HL-60/S4 (cell line): Measurements from ENCODE around the gene ANKS6.

Experiments
- in situ Hi-C: fragments of 300-500 bp; cut with MboI; formaldehyde crosslinking; loops from 2 replicates; pipeline ENCODE4 v1.14.3; 2022; ENCODE audit warnings: low sequenced_read_pairs

ANKS6 gene

GRCh38 chr9:98796364-98797101 lies at the start of gene ANKS6:
Gene ANKS6 (minus strand): TSS chr9:98796555. CDS start chr9:98796491, 64 bp downstream.
- in situ Hi-C loops = no loop called here

- in situ Hi-C loops = loop anchor here (5.0 kb wide), 1 partner anchor 151 kb away; no protein-coding TSS in a partner anchor
These were observed 49.7 kb upstream of the ANKS6 start for GRCh38 chr9:98846081-98846480.

GRCh38 chr9:98842510-98842909 lies 46.2 kb upstream of the ANKS6 start:
- in situ Hi-C loops = no loop called here

- in situ Hi-C loops = no loop called here
These were observed 43.4 kb upstream of the ANKS6 start for GRCh38 chr9:98839724-98840123.

GRCh38 chr9:98838868-98839565 lies 42.7 kb upstream of the ANKS6 start:
- in situ Hi-C loops = no loop called here

GRCh38 chr9:98838155-98838867 lies 42.0 kb upstream of the ANKS6 start:
- in situ Hi-C loops = no loop called here

GRCh38 chr9:98837516-98837915 lies 41.2 kb upstream of the ANKS6 start:
- in situ Hi-C loops = no loop called here

- in situ Hi-C loops = no loop called here
These were observed 39.9 kb upstream of the ANKS6 start for GRCh38 chr9:98836206-98836605.

GRCh38 chr9:98834386-98834785 lies 38.0 kb upstream of the ANKS6 start:
- in situ Hi-C loops = no loop called here

GRCh38 chr9:98833090-98833956 lies 37.0 kb upstream of the ANKS6 start:
- in situ Hi-C loops = no loop called here

- in situ Hi-C loops = no loop called here
These were observed 36.4 kb upstream of the ANKS6 start for GRCh38 chr9:98832768-98833089.

- in situ Hi-C loops = no loop called here
These were observed 35.3 kb upstream of the ANKS6 start for GRCh38 chr9:98831696-98832095.

GRCh38 chr9:98830554-98830953 lies 34.2 kb upstream of the ANKS6 start:
- in situ Hi-C loops = no loop called here

- in situ Hi-C loops = no loop called here
These were observed 33.4 kb upstream of the ANKS6 start for GRCh38 chr9:98829766-98830165.

GRCh38 chr9:98826716-98827115 lies 30.4 kb upstream of the ANKS6 start:
- in situ Hi-C loops = no loop called here

- in situ Hi-C loops = no loop called here
These were observed 29.1 kb upstream of the ANKS6 start for GRCh38 chr9:98825414-98825813.

GRCh38 chr9:98823666-98824334 lies 27.4 kb upstream of the ANKS6 start:
- in situ Hi-C loops = no loop called here

- in situ Hi-C loops = no loop called here
These were observed 26.3 kb upstream of the ANKS6 start for GRCh38 chr9:98822661-98823060.

- in situ Hi-C loops = no loop called here
These were observed 25.5 kb upstream of the ANKS6 start for GRCh38 chr9:98821831-98822230.

GRCh38 chr9:98819231-98819630 lies 22.9 kb upstream of the ANKS6 start:
- in situ Hi-C loops = no loop called here
